Measurements from ENCODE around the gene EPHB6. TPM values are rescaled to one million over a fixed set of nuclear protein-coding genes. Genes with fewer than 3 reads are reported as not detected.

The EPHB6 gene
- total RNA-seq, 1 donor from 2014 or later: under 0.01 TPM

Other genes starting within 250 kb of the EPHB6 start
- gene PRSS1, start 105.6 kb upstream of the EPHB6 start, total RNA-seq: not detected in 2 replicates
- gene PRSS2, start 84.1 kb upstream of the EPHB6 start, total RNA-seq: not detected in 2 replicates
- not detected in 2 replicates for gene TRPV6, start 30.7 kb downstream of the EPHB6 start, total RNA-seq
- gene TRPV5, start 78.7 kb downstream of the EPHB6 start, total RNA-seq: not detected in 2 replicates
- not detected in 2 replicates for gene LLCFC1, start 84.4 kb downstream of the EPHB6 start, total RNA-seq
- gene KEL, start 107.3 kb downstream of the EPHB6 start, total RNA-seq: not detected in 2 replicates
- not detected in 2 replicates for gene OR9A2, start 172.1 kb downstream of the EPHB6 start, total RNA-seq
- not detected in 2 replicates for gene OR6V1, start 197.3 kb downstream of the EPHB6 start, total RNA-seq